Right lobe of liver (tissue), 4 donors: ENCODE measurements around the gene RGS3.

ENCODE experiments used
- POLR2A ChIP-seq: fragments of 450-650 bp; IDR thresholded peaks from one replicate; pipeline ENCODE4 v1.6.1; 2017; ENCODE audit warnings: antibody characterized with exemption, mild to moderate bottlenecking
- TF ChIP-seq, protein P1 (sequence below), 4 donors: fragments of 200-600 bp in 3 of 4; fragments of 450-650 bp in 1 of 4; IDR thresholded peaks; one replicate each; pipeline versions ENCODE4 v1.5.1 to v1.8.0; 2016 to 2022; ENCODE audit warnings: antibody characterized with exemption in 4 of 4, mild to moderate bottlenecking in 2 of 4
- donor health status: DM: no; HTN: no; CAD: no.
- donor health status: DM: no; HTN: no; CAD: no.
- donor health status: DM: no; HTN: yes; CAD: no.

DNA sequence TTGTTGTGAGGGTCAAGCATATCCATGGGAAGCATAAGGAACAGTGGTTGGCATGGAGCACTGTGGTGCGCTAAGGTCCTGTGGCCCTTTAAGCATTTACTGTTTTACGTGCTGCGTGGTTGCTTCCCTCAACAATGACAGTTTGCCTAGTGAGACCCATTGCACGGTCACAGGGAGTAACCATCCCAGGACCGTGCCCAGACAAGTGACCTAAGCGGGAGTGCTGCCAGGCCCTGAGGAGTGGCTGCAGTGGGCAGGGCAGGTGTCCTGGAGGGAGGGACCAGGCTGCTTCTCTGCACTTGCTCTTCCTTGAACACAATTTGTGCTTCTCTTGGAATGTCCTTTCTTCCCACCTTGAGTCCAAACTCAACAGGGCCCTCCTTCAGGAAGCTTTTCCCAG lies 64.6 kb downstream of the RGS3 start:
- no peak for TF ChIP-seq POLR2A
- TF ChIP-seq, protein P1, sequence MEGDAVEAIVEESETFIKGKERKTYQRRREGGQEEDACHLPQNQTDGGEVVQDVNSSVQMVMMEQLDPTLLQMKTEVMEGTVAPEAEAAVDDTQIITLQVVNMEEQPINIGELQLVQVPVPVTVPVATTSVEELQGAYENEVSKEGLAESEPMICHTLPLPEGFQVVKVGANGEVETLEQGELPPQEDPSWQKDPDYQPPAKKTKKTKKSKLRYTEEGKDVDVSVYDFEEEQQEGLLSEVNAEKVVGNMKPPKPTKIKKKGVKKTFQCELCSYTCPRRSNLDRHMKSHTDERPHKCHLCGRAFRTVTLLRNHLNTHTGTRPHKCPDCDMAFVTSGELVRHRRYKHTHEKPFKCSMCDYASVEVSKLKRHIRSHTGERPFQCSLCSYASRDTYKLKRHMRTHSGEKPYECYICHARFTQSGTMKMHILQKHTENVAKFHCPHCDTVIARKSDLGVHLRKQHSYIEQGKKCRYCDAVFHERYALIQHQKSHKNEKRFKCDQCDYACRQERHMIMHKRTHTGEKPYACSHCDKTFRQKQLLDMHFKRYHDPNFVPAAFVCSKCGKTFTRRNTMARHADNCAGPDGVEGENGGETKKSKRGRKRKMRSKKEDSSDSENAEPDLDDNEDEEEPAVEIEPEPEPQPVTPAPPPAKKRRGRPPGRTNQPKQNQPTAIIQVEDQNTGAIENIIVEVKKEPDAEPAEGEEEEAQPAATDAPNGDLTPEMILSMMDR (IDR thresholded peaks at IDR 0.05): no peak
